HepG2 (cell line): ENCODE data around the gene MEAK7.

ENCODE experiments used
- FOXP1 ChIP-seq, 2 experiments: fragments of 450-650 bp in 1 of 2; IDR thresholded peaks; 2 replicates each; pipeline ENCODE4 v1.6.1; 2017 to 2018; ENCODE audit warnings: antibody characterized with exemption in 1 of 2
- HDAC2 ChIP-seq: sonication (generic); formaldehyde crosslinking; IDR thresholded peaks from 2 replicates; pipeline ENCODE4 v1.4.0; 2020; ENCODE audit warnings: missing genetic modification reagents

GRCh38 chr16:84514295-84514873 is 9.9 kb upstream of the MEAK7 start:
- TF ChIP-seq FOXP1 (IDR thresholded peaks at IDR 0.05) (no peak), FOXP1 (CRISPR knock-in tag; IDR thresholded peaks at IDR 0.05) (no peak), HDAC2 (no peak)
